ENCODE data around the gene KRT86. TPM values are rescaled to one million over a fixed set of nuclear protein-coding genes. Genes with fewer than 3 reads are reported as not detected.

KRT86 gene
- total and polyA plus RNA-seq, 2 of the 13 experiments (the other 11 are each of a cell fraction or from before 2014, with no cell fraction given) = not detected

- TF ChIP-seq, protein P1, sequence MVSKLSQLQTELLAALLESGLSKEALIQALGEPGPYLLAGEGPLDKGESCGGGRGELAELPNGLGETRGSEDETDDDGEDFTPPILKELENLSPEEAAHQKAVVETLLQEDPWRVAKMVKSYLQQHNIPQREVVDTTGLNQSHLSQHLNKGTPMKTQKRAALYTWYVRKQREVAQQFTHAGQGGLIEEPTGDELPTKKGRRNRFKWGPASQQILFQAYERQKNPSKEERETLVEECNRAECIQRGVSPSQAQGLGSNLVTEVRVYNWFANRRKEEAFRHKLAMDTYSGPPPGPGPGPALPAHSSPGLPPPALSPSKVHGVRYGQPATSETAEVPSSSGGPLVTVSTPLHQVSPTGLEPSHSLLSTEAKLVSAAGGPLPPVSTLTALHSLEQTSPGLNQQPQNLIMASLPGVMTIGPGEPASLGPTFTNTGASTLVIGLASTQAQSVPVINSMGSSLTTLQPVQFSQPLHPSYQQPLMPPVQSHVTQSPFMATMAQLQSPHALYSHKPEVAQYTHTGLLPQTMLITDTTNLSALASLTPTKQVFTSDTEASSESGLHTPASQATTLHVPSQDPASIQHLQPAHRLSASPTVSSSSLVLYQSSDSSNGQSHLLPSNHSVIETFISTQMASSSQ (IDR thresholded peaks at IDR 0.05; ENCODE audit: low read depth) = no peak
- TF ChIP-seq, protein P1 (CRISPR knock-in tag; IDR thresholded peaks at IDR 0.05; ENCODE audit: borderline replicate concordance) = no peak
- TF ChIP-seq CAMTA2 (CRISPR knock-in tag; IDR thresholded peaks at IDR 0.05; ENCODE audit: borderline replicate concordance) = no peak
- TF ChIP-seq NFATC3 (CRISPR knock-in tag; IDR thresholded peaks at IDR 0.05) = no peak
- TF ChIP-seq, protein P2, sequence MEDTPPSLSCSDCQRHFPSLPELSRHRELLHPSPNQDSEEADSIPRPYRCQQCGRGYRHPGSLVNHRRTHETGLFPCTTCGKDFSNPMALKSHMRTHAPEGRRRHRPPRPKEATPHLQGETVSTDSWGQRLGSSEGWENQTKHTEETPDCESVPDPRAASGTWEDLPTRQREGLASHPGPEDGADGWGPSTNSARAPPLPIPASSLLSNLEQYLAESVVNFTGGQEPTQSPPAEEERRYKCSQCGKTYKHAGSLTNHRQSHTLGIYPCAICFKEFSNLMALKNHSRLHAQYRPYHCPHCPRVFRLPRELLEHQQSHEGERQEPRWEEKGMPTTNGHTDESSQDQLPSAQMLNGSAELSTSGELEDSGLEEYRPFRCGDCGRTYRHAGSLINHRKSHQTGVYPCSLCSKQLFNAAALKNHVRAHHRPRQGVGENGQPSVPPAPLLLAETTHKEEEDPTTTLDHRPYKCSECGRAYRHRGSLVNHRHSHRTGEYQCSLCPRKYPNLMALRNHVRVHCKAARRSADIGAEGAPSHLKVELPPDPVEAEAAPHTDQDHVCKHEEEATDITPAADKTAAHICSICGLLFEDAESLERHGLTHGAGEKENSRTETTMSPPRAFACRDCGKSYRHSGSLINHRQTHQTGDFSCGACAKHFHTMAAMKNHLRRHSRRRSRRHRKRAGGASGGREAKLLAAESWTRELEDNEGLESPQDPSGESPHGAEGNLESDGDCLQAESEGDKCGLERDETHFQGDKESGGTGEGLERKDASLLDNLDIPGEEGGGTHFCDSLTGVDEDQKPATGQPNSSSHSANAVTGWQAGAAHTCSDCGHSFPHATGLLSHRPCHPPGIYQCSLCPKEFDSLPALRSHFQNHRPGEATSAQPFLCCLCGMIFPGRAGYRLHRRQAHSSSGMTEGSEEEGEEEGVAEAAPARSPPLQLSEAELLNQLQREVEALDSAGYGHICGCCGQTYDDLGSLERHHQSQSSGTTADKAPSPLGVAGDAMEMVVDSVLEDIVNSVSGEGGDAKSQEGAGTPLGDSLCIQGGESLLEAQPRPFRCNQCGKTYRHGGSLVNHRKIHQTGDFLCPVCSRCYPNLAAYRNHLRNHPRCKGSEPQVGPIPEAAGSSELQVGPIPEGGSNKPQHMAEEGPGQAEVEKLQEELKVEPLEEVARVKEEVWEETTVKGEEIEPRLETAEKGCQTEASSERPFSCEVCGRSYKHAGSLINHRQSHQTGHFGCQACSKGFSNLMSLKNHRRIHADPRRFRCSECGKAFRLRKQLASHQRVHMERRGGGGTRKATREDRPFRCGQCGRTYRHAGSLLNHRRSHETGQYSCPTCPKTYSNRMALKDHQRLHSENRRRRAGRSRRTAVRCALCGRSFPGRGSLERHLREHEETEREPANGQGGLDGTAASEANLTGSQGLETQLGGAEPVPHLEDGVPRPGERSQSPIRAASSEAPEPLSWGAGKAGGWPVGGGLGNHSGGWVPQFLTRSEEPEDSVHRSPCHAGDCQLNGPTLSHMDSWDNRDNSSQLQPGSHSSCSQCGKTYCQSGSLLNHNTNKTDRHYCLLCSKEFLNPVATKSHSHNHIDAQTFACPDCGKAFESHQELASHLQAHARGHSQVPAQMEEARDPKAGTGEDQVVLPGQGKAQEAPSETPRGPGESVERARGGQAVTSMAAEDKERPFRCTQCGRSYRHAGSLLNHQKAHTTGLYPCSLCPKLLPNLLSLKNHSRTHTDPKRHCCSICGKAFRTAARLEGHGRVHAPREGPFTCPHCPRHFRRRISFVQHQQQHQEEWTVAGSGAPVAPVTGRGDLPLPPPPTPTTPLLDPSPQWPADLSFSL (CRISPR knock-in tag; IDR thresholded peaks at IDR 0.05) = no peak
- no peak for TF ChIP-seq ZNF644 (CRISPR knock-in tag; IDR thresholded peaks at IDR 0.05; ENCODE audit: low read depth)
- no peak for TF ChIP-seq JARID2 (CRISPR knock-in tag; IDR thresholded peaks at IDR 0.05; ENCODE audit: insufficient replicate concordance)
- TF ChIP-seq ZBTB2 (CRISPR knock-in tag; IDR thresholded peaks at IDR 0.05; ENCODE audit: low read depth) = no peak
- no peak for TF ChIP-seq KDM2A (CRISPR knock-in tag; IDR thresholded peaks at IDR 0.05; ENCODE audit: borderline replicate concordance, low read depth)
- TF ChIP-seq ZNF747 (CRISPR knock-in tag; IDR thresholded peaks at IDR 0.05; ENCODE audit: borderline replicate concordance) = no peak
- TF ChIP-seq, protein P3, sequence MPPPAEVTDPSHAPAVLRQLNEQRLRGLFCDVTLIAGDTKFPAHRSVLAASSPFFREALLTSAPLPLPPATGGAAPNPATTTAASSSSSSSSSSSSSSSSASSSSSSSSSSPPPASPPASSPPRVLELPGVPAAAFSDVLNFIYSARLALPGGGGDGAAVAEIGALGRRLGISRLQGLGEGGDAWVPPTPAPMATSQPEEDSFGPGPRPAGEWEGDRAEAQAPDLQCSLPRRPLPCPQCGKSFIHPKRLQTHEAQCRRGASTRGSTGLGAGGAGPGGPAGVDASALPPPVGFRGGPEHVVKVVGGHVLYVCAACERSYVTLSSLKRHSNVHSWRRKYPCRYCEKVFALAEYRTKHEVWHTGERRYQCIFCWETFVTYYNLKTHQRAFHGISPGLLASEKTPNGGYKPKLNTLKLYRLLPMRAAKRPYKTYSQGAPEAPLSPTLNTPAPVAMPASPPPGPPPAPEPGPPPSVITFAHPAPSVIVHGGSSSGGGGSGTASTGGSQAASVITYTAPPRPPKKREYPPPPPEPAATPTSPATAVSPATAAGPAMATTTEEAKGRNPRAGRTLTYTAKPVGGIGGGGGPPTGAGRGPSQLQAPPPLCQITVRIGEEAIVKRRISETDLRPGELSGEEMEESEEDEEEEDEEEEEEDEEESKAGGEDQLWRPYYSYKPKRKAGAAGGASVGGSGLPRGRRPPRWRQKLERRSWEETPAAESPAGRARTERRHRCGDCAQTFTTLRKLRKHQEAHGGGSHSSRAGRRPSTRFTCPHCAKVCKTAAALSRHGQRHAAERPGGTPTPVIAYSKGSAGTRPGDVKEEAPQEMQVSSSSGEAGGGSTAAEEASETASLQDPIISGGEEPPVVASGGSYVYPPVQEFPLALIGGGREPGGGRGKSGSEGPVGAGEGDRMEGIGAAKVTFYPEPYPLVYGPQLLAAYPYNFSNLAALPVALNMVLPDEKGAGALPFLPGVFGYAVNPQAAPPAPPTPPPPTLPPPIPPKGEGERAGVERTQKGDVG (CRISPR knock-in tag; IDR thresholded peaks at IDR 0.05; ENCODE audit: borderline replicate concordance) = no peak
These were observed 42.2 kb upstream of the KRT86 start (continued) for GRCh38 chr12:52232203-52232673.

All from HepG2 (cell line).